Caco-2 (cell line): ENCODE data around the gene KLHL29. TPM values are rescaled to one million over a fixed set of nuclear protein-coding genes. Genes with fewer than 3 reads are reported as not detected.

Experiments used
- BruUV-seq: library from RNA; stranded (reverse); fragments of 400-500 nt; replicated peaks from 2 replicates; lab custom pipeline; 2021; lab: Mats Ljungman, UMichigan
- CTCF ChIA-PET: fragments of 300-600 bp; sonication (Branson Sonifier 250); formaldehyde crosslinking; loops from one replicate; lab custom pipeline; 2022; ENCODE audit warnings: antibody characterized with exemption; lab: Charles Lee
- POLR2A ChIA-PET: fragments of 300-600 bp; sonication (Branson Sonifier 250); formaldehyde crosslinking; loops from one replicate; lab custom pipeline; 2022; ENCODE audit warnings: antibody characterized with exemption; lab: Charles Lee
- DNase-seq, 2 experiments: peaks; one replicate each; pipeline versions ENCODE4 v3.0.0 to v3.0.0-alpha.2; 2020 to 2022
- H3K27me3 ChIP-seq: replicated peaks from 2 replicates; pipeline ENCODE4 v1.6.0; 2011; ENCODE audit warnings: low read length; ENCODE audit not compliant: control insufficient read depth, insufficient read depth
- H3K36me3 ChIP-seq: 2 replicates; pipeline ENCODE4 v1.5.1; 2011; ENCODE audit warnings: low read length; ENCODE audit not compliant: control insufficient read depth, insufficient read depth
- H3K4me1 ChIP-seq: fragments of 250-450 bp; sonication (Bioruptor Pico); 2 replicates; pipeline ENCODE4 v1.5.1; 2020; ENCODE audit warnings: mild to moderate bottlenecking
- H3K4me3 ChIP-seq: 2 replicates; pipeline ENCODE4 v1.5.1; 2011; ENCODE audit warnings: low read depth, mild to moderate bottlenecking, control low read depth, low read length
- H3K9me3 ChIP-seq: fragments of 250-450 bp; sonication (Bioruptor Pico); 2 replicates; pipeline ENCODE4 v1.5.1; 2020; ENCODE audit warnings: mild to moderate bottlenecking, moderate library complexity
- H3K27ac Mint-ChIP-seq: one replicate; pipeline ENCODE4 v1.8.0; 2022; ENCODE audit warnings: mixed read lengths; ENCODE audit not compliant: unreplicated experiment
- H3K27me3 Mint-ChIP-seq: one replicate; pipeline ENCODE4 v1.8.0; 2022; ENCODE audit warnings: mixed read lengths; ENCODE audit not compliant: insufficient read depth, unreplicated experiment
- H3K36me3 Mint-ChIP-seq: one replicate; pipeline ENCODE4 v1.8.0; 2022; ENCODE audit warnings: mild to moderate bottlenecking, mixed read lengths; ENCODE audit not compliant: insufficient read depth, unreplicated experiment
- H3K4me1 Mint-ChIP-seq: one replicate; pipeline ENCODE4 v1.8.0; 2022; ENCODE audit warnings: low read depth, mixed read lengths; ENCODE audit not compliant: unreplicated experiment
- H3K4me3 Mint-ChIP-seq: one replicate; pipeline ENCODE4 v1.8.0; 2022; ENCODE audit warnings: mild to moderate bottlenecking, moderate library complexity, mixed read lengths; ENCODE audit not compliant: unreplicated experiment
- H3K9me3 Mint-ChIP-seq: one replicate; pipeline ENCODE4 v1.8.0; 2022; ENCODE audit warnings: mixed read lengths; ENCODE audit not compliant: unreplicated experiment
- intact Hi-C: fragments of 100-400 bp; cut with micrococcal nuclease; formaldehyde crosslinking; loops from one replicate; pipeline ENCODE4 v1.10.0; 2022; ENCODE audit not compliant: unreplicated experiment
- total RNA-seq: library from RNA; stranded (reverse); gene quantifications from 2 replicates; pipeline ENCODE4 v1.2.3, GENCODE V29; 2022
- TF ChIP-seq, protein P1 (sequence below), 2 experiments: fragments of 200-600 bp in 1 of 2; IDR thresholded peaks; 1 replicate in 1 of 2; 2 replicates in 1 of 2; pipeline versions ENCODE4 v1.5.1 to v1.8.0; 2011 to 2022; ENCODE audit warnings: antibody characterized with exemption in 1 of 2, control low read depth in 1 of 2, inconsistent platforms in 1 of 2, low read depth in 1 of 2, low read length in 1 of 2, mild to moderate bottlenecking in 1 of 2, moderate library complexity in 1 of 2; ENCODE audit not compliant: insufficient read depth in 1 of 2, severe bottlenecking in 1 of 2, unreplicated experiment in 1 of 2

Gene KLHL29
- total RNA-seq, 1 experiment from 2014 or later, result 0.61 TPM

GRCh38 chr2:23621616-23622015, 236.6 kb downstream of the KLHL29 start:
- Mint-ChIP-seq H3K27ac (no peak overlapping the region), H3K27me3 (no peaks in the 10 kb centered on the region), H3K4me1 (no peaks in the 10 kb centered on the region), H3K4me3 (no peak overlapping the region), H3K9me3 (peaks cover 11% of the 10 kb centered on the region), H3K36me3 (no peaks in the 10 kb centered on the region)
- no TSS peak for BruUV-seq
- Histone ChIP-seq H3K9me3 (peaks cover 14% of the 10 kb centered on the region), H3K36me3 (no peaks in the 10 kb centered on the region), H3K27me3 (no peaks in the 10 kb centered on the region), H3K4me3 (no peak overlapping the region), H3K4me1 (no peaks in the 10 kb centered on the region)
- no peak for DNase-seq
- TF ChIP-seq, protein P1, sequence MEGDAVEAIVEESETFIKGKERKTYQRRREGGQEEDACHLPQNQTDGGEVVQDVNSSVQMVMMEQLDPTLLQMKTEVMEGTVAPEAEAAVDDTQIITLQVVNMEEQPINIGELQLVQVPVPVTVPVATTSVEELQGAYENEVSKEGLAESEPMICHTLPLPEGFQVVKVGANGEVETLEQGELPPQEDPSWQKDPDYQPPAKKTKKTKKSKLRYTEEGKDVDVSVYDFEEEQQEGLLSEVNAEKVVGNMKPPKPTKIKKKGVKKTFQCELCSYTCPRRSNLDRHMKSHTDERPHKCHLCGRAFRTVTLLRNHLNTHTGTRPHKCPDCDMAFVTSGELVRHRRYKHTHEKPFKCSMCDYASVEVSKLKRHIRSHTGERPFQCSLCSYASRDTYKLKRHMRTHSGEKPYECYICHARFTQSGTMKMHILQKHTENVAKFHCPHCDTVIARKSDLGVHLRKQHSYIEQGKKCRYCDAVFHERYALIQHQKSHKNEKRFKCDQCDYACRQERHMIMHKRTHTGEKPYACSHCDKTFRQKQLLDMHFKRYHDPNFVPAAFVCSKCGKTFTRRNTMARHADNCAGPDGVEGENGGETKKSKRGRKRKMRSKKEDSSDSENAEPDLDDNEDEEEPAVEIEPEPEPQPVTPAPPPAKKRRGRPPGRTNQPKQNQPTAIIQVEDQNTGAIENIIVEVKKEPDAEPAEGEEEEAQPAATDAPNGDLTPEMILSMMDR (IDR thresholded peaks at IDR 0.05; ENCODE audit: insufficient read depth in 1 of 2, low read depth in 1 of 2, low read length in 1 of 2, severe bottlenecking in 1 of 2, unreplicated experiment in 1 of 2), result no peak
- POLR2A ChIA-PET, result no interaction called here
- intact Hi-C loops, result no loop called here
- CTCF ChIA-PET, result no interaction called here

DNA sequence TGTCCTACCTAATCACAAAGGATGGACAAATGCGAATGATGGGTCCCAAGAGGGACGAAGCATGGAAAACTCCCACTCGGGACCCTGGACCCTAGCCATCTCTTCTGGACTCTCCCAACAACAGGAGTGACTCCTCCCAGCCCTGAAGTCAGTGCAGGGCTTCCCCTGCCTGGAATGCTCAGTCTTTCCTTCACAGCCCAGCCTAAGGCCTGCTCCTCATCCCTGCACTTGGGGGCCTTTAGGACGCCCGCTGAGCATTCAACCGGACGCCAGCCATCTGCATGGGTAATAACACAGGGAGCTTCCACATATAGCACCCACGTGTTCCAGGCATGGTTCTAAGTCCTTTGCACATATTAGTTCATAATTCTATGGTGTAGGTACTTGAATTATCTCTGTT, 237.5 kb downstream of the KLHL29 start:
- no peaks in the 10 kb centered on the region for H3K27me3 Mint-ChIP-seq
- peaks cover 11% of the 10 kb centered on the region for H3K9me3 Mint-ChIP-seq
- BruUV-seq, result no TSS peak
- Histone ChIP-seq H3K4me1 (no peaks in the 10 kb centered on the region), H3K27me3 (no peaks in the 10 kb centered on the region), H3K36me3 (no peaks in the 10 kb centered on the region), H3K9me3 (peaks cover 14% of the 10 kb centered on the region), H3K4me3 (no peak overlapping the region)
- TF ChIP-seq, protein P1 (IDR thresholded peaks at IDR 0.05; ENCODE audit: insufficient read depth in 1 of 2, low read depth in 1 of 2, low read length in 1 of 2, severe bottlenecking in 1 of 2, unreplicated experiment in 1 of 2), result no peak
- ChIA-PET POLR2A (no interaction called here), CTCF (no interaction called here)
- H3K4me3 Mint-ChIP-seq, result no peak overlapping the region
- H3K27ac Mint-ChIP-seq, result no peak overlapping the region
- no peaks in the 10 kb centered on the region for H3K36me3 Mint-ChIP-seq
- intact Hi-C loops, result no loop called here
- H3K4me1 Mint-ChIP-seq, result no peaks in the 10 kb centered on the region
- DNase-seq, result no peak

- no peak overlapping the region for H3K4me3 ChIP-seq
- CTCF ChIA-PET, result no interaction called here
- Mint-ChIP-seq H3K4me3 (no peak overlapping the region), H3K36me3 (no peaks in the 10 kb centered on the region), H3K9me3 (peaks cover 11% of the 10 kb centered on the region), H3K4me1 (no peaks in the 10 kb centered on the region), H3K27ac (no peak overlapping the region), H3K27me3 (no peaks in the 10 kb centered on the region)
- POLR2A ChIA-PET, result no interaction called here
- no peak for DNase-seq
- BruUV-seq, result no TSS peak
- intact Hi-C loops, result no loop called here
- no peaks in the 10 kb centered on the region for H3K27me3 ChIP-seq
- H3K9me3 ChIP-seq, result peaks cover 14% of the 10 kb centered on the region
- TF ChIP-seq, protein P1 (IDR thresholded peaks at IDR 0.05; ENCODE audit: insufficient read depth in 1 of 2, low read depth in 1 of 2, low read length in 1 of 2, severe bottlenecking in 1 of 2, unreplicated experiment in 1 of 2), result no peak
- no peaks in the 10 kb centered on the region for H3K36me3 ChIP-seq
- no peaks in the 10 kb centered on the region for H3K4me1 ChIP-seq
Observed at GRCh38 chr2:23622966-23623675, 238.1 kb downstream of the KLHL29 start.
